Dendritic cell treated with granulocyte-macrophage colony-stimulating factor and Interleukin-4, amounts not matched to agents 40 ng/mL and 50 ng/mL, for 4 days (primary cell): ENCODE results near the gene DDX54.

Source experiments
- H3K27ac Mint-ChIP-seq: one replicate; pipeline ENCODE4 v1.8.0; 2022; ENCODE audit warnings: mild to moderate bottlenecking, mixed read lengths
- H3K27me3 Mint-ChIP-seq: one replicate; pipeline ENCODE4 v1.8.0; 2022; ENCODE audit warnings: mild to moderate bottlenecking, mixed read lengths
- H3K36me3 Mint-ChIP-seq: one replicate; pipeline ENCODE4 v1.8.0; 2022; ENCODE audit warnings: low read depth, mixed read lengths
- H3K4me1 Mint-ChIP-seq: one replicate; pipeline ENCODE4 v1.8.0; 2022; ENCODE audit warnings: low read depth, mixed read lengths
- H3K4me3 Mint-ChIP-seq: one replicate; pipeline ENCODE4 v1.8.0; 2022; ENCODE audit warnings: mild to moderate bottlenecking, moderate library complexity, mixed read lengths
- H3K9me3 Mint-ChIP-seq: one replicate; pipeline ENCODE4 v1.8.0; 2022; ENCODE audit warnings: mixed read lengths
- intact Hi-C: fragments of 100-400 bp; cut with micrococcal nuclease; formaldehyde crosslinking; loops from one replicate; pipeline ENCODE4 v1.15.0; 2022

DDX54 gene

GRCh38 chr12:113191227-113191626 is 5.9 kb upstream of the DDX54 start:
- peaks cover 68% of the 10 kb centered on the region for H3K36me3 Mint-ChIP-seq
- H3K4me3 Mint-ChIP-seq, result no peak overlapping the region

GRCh38 chr12:113190761-113191160 is 5.5 kb upstream of the DDX54 start:
- no peaks in the 10 kb centered on the region for H3K27me3 Mint-ChIP-seq
- intact Hi-C loops, result no loop called here
- no peak overlapping the region for H3K27ac Mint-ChIP-seq
- peaks cover 69% of the 10 kb centered on the region for H3K36me3 Mint-ChIP-seq
- H3K9me3 Mint-ChIP-seq, result no peaks in the 10 kb centered on the region
- peaks cover 23% of the 10 kb centered on the region for H3K4me1 Mint-ChIP-seq
- H3K4me3 Mint-ChIP-seq, result no peak overlapping the region

More at GRCh38 chr12:113191227-113191626, 5.9 kb upstream of the DDX54 start:
- Mint-ChIP-seq H3K27me3 (no peaks in the 10 kb centered on the region), H3K4me1 (peaks cover 19% of the 10 kb centered on the region), H3K9me3 (no peaks in the 10 kb centered on the region), H3K27ac (no peak overlapping the region)
- intact Hi-C loops, result no loop called here

GRCh38 chr12:113189361-113189760 is 4.1 kb upstream of the DDX54 start:
- Mint-ChIP-seq H3K4me3 (no peak overlapping the region), H3K27me3 (no peaks in the 10 kb centered on the region), H3K27ac (no peak overlapping the region), H3K9me3 (no peaks in the 10 kb centered on the region), H3K36me3 (peaks cover 82% of the 10 kb centered on the region), H3K4me1 (peaks cover 27% of the 10 kb centered on the region)
- intact Hi-C loops, result loop anchor here (5.0 kb wide), 1 partner anchor 33 kb away; the partner anchor contains the start of gene TPCN1

- Mint-ChIP-seq H3K4me1 (peaks cover 32% of the 10 kb centered on the region), H3K27me3 (no peaks in the 10 kb centered on the region), H3K9me3 (no peaks in the 10 kb centered on the region), H3K4me3 (peak overlapping the region; percentile 98), H3K36me3 (peaks cover 77% of the 10 kb centered on the region), H3K27ac (peak overlapping the region; percentile 98)
- intact Hi-C loops, result loop anchor here (5.0 kb wide), 1 partner anchor 36 kb away; the partner anchor contains the start of gene TPCN1
Observed at GRCh38 chr12:113186666-113187325, 1.5 kb upstream of the DDX54 start.

- Mint-ChIP-seq H3K36me3 (peaks cover 75% of the 10 kb centered on the region), H3K9me3 (no peaks in the 10 kb centered on the region), H3K4me1 (peaks cover 32% of the 10 kb centered on the region), H3K27me3 (no peaks in the 10 kb centered on the region), H3K4me3 (peak overlapping the region; percentile 98), H3K27ac (peak overlapping the region; percentile 98)
- intact Hi-C loops, result loop anchor here (5.0 kb wide), 1 partner anchor 36 kb away; the partner anchor contains the start of gene TPCN1
Observed at GRCh38 chr12:113186033-113186365, 721 bp upstream of the DDX54 start.

GRCh38 chr12:113184900-113185179 is 438 bp downstream of the DDX54 start:
- H3K27me3 Mint-ChIP-seq, result no peaks in the 10 kb centered on the region
- H3K27ac Mint-ChIP-seq, result peak overlapping the region; percentile 98
- peaks cover 75% of the 10 kb centered on the region for H3K36me3 Mint-ChIP-seq
- intact Hi-C loops, result loop anchor here (5.0 kb wide), 1 partner anchor 37 kb away; the partner anchor contains the start of gene TPCN1
- no peaks in the 10 kb centered on the region for H3K9me3 Mint-ChIP-seq
- peaks cover 32% of the 10 kb centered on the region for H3K4me1 Mint-ChIP-seq
- H3K4me3 Mint-ChIP-seq, result peak overlapping the region; percentile 98

- Mint-ChIP-seq H3K9me3 (no peaks in the 10 kb centered on the region), H3K36me3 (peaks cover 75% of the 10 kb centered on the region), H3K4me3 (peak overlapping the region; percentile 98), H3K4me1 (peaks cover 32% of the 10 kb centered on the region), H3K27ac (peak overlapping the region; percentile 98), H3K27me3 (no peaks in the 10 kb centered on the region)
- intact Hi-C loops, result no loop called here
Observed at GRCh38 chr12:113184098-113184899, 979 bp downstream of the DDX54 start.

GRCh38 chr12:113183030-113183589 is 2.2 kb downstream of the DDX54 start:
- intact Hi-C loops, result no loop called here
- Mint-ChIP-seq H3K4me3 (no peak overlapping the region), H3K36me3 (peaks cover 75% of the 10 kb centered on the region), H3K27me3 (no peaks in the 10 kb centered on the region), H3K4me1 (peaks cover 32% of the 10 kb centered on the region), H3K9me3 (no peaks in the 10 kb centered on the region), H3K27ac (no peak overlapping the region)

GRCh38 chr12:113181975-113182374 is 3.3 kb downstream of the DDX54 start:
- H3K4me3 Mint-ChIP-seq, result no peak overlapping the region
- no peak overlapping the region for H3K27ac Mint-ChIP-seq
- peaks cover 81% of the 10 kb centered on the region for H3K36me3 Mint-ChIP-seq
- H3K27me3 Mint-ChIP-seq, result no peaks in the 10 kb centered on the region
- no peaks in the 10 kb centered on the region for H3K9me3 Mint-ChIP-seq
- intact Hi-C loops, result no loop called here
- H3K4me1 Mint-ChIP-seq, result peaks cover 27% of the 10 kb centered on the region

GRCh38 chr12:113180333-113180732 is 4.9 kb downstream of the DDX54 start:
- no peak overlapping the region for H3K27ac Mint-ChIP-seq

GRCh38 chr12:113179023-113179422 is 6.3 kb downstream of the DDX54 start:
- no peak overlapping the region for H3K4me3 Mint-ChIP-seq
- intact Hi-C loops, result no loop called here
- peaks cover 20% of the 10 kb centered on the region for H3K4me1 Mint-ChIP-seq
- H3K36me3 Mint-ChIP-seq, result peaks cover 89% of the 10 kb centered on the region
- H3K9me3 Mint-ChIP-seq, result no peaks in the 10 kb centered on the region
- H3K27me3 Mint-ChIP-seq, result no peaks in the 10 kb centered on the region
- H3K27ac Mint-ChIP-seq, result no peak overlapping the region

More at GRCh38 chr12:113180333-113180732, 4.9 kb downstream of the DDX54 start:
- peaks cover 86% of the 10 kb centered on the region for H3K36me3 Mint-ChIP-seq
- intact Hi-C loops, result no loop called here
- no peaks in the 10 kb centered on the region for H3K27me3 Mint-ChIP-seq
- peaks cover 11% of the 10 kb centered on the region for H3K4me1 Mint-ChIP-seq
- H3K4me3 Mint-ChIP-seq, result no peak overlapping the region
- no peaks in the 10 kb centered on the region for H3K9me3 Mint-ChIP-seq

- Mint-ChIP-seq H3K36me3 (peaks cover 99% of the 10 kb centered on the region), H3K4me1 (peaks cover 9% of the 10 kb centered on the region), H3K27ac (peak overlapping the region; percentile 7), H3K27me3 (no peaks in the 10 kb centered on the region), H3K4me3 (no peak overlapping the region), H3K9me3 (no peaks in the 10 kb centered on the region)
- intact Hi-C loops, result loop anchor here (1.0 to 5.0 kb wide), 2 partner anchors 126 to 182 kb away; no protein-coding TSS in a partner anchor
Observed at GRCh38 chr12:113174461-113175384, 10.6 kb downstream of the DDX54 start.

GRCh38 chr12:113173081-113173698 is 12.1 kb downstream of the DDX54 start:
- peaks cover 99% of the 10 kb centered on the region for H3K36me3 Mint-ChIP-seq
- H3K27ac Mint-ChIP-seq, result no peak overlapping the region
- H3K4me1 Mint-ChIP-seq, result peaks cover 9% of the 10 kb centered on the region
- H3K4me3 Mint-ChIP-seq, result no peak overlapping the region
- intact Hi-C loops, result loop anchor here (5.0 kb wide), 1 partner anchor 181 kb away; no protein-coding TSS in a partner anchor
- no peaks in the 10 kb centered on the region for H3K27me3 Mint-ChIP-seq
- no peaks in the 10 kb centered on the region for H3K9me3 Mint-ChIP-seq
